ENCODE results near the gene TPGS2.

GRCh38 chr18:36851202-36851590 is 22.4 kb upstream of the TPGS2 start:
- TF ChIP-seq RAD21 (IDR thresholded peaks at IDR 0.05; ENCODE audit: low read depth) (no peak), SP1 (IDR thresholded peaks at IDR 0.05; ENCODE audit: low read depth) (no peak), EZH2 (IDR thresholded peaks at IDR 0.05) (no peak), POLR2AphosphoS5 (IDR thresholded peaks at IDR 0.05; ENCODE audit: low read depth, low read length) (no peak), POLR2A (IDR thresholded peaks at IDR 0.05; ENCODE audit: borderline replicate concordance, extremely low read depth, insufficient read depth, insufficient read length) (no peak), ZNF274 (IDR thresholded peaks at IDR 0.05; ENCODE audit: low read depth, low read length) (no peak), EZH2phosphoT487 (IDR thresholded peaks at IDR 0.05; ENCODE audit: borderline replicate concordance) (no peak), JUND (IDR thresholded peaks at IDR 0.05) (no peak), TCF7L2 (IDR thresholded peaks at IDR 0.05; ENCODE audit: borderline replicate concordance, extremely low read depth, insufficient read depth, insufficient read length) (no peak)
- TF ChIP-seq, protein P1, sequence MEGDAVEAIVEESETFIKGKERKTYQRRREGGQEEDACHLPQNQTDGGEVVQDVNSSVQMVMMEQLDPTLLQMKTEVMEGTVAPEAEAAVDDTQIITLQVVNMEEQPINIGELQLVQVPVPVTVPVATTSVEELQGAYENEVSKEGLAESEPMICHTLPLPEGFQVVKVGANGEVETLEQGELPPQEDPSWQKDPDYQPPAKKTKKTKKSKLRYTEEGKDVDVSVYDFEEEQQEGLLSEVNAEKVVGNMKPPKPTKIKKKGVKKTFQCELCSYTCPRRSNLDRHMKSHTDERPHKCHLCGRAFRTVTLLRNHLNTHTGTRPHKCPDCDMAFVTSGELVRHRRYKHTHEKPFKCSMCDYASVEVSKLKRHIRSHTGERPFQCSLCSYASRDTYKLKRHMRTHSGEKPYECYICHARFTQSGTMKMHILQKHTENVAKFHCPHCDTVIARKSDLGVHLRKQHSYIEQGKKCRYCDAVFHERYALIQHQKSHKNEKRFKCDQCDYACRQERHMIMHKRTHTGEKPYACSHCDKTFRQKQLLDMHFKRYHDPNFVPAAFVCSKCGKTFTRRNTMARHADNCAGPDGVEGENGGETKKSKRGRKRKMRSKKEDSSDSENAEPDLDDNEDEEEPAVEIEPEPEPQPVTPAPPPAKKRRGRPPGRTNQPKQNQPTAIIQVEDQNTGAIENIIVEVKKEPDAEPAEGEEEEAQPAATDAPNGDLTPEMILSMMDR (IDR thresholded peaks at IDR 0.05 in 2 of 3, conservative IDR thresholded peaks at IDR 0.05 in 1 of 3; ENCODE audit: borderline replicate concordance in 1 of 3, insufficient read depth in 1 of 3, low read depth in 2 of 3, low read length in 2 of 3) = no peak
- TF ChIP-seq, protein P2, sequence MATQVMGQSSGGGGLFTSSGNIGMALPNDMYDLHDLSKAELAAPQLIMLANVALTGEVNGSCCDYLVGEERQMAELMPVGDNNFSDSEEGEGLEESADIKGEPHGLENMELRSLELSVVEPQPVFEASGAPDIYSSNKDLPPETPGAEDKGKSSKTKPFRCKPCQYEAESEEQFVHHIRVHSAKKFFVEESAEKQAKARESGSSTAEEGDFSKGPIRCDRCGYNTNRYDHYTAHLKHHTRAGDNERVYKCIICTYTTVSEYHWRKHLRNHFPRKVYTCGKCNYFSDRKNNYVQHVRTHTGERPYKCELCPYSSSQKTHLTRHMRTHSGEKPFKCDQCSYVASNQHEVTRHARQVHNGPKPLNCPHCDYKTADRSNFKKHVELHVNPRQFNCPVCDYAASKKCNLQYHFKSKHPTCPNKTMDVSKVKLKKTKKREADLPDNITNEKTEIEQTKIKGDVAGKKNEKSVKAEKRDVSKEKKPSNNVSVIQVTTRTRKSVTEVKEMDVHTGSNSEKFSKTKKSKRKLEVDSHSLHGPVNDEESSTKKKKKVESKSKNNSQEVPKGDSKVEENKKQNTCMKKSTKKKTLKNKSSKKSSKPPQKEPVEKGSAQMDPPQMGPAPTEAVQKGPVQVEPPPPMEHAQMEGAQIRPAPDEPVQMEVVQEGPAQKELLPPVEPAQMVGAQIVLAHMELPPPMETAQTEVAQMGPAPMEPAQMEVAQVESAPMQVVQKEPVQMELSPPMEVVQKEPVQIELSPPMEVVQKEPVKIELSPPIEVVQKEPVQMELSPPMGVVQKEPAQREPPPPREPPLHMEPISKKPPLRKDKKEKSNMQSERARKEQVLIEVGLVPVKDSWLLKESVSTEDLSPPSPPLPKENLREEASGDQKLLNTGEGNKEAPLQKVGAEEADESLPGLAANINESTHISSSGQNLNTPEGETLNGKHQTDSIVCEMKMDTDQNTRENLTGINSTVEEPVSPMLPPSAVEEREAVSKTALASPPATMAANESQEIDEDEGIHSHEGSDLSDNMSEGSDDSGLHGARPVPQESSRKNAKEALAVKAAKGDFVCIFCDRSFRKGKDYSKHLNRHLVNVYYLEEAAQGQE (IDR thresholded peaks at IDR 0.05; ENCODE audit: low read depth) = no peak
- TF ChIP-seq, protein P3, sequence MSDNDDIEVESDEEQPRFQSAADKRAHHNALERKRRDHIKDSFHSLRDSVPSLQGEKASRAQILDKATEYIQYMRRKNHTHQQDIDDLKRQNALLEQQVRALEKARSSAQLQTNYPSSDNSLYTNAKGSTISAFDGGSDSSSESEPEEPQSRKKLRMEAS (IDR thresholded peaks at IDR 0.05) = no peak

Data from HCT116 (cell line).